ENCODE data around the gene KCNAB3.

KCNAB3 gene

GRCh38 chr17:7897773-7898172, 31.9 kb downstream of the KCNAB3 start:
- no peak for DNase-seq (ENCODE audit: low read depth)

GRCh38 chr17:7897090-7897489, 32.6 kb downstream of the KCNAB3 start:
- DNase-seq (ENCODE audit: low read depth): no peak

- DNase-seq (ENCODE audit: low read depth): no peak
These were observed 34.8 kb downstream of the KCNAB3 start for GRCh38 chr17:7894866-7895265.

GRCh38 chr17:7894226-7894625, 35.4 kb downstream of the KCNAB3 start:
- no peak for DNase-seq (ENCODE audit: low read depth)

GRCh38 chr17:7893187-7893880, 36.3 kb downstream of the KCNAB3 start:
- no peak for DNase-seq (ENCODE audit: low read depth)

- no peak for DNase-seq (ENCODE audit: low read depth)
These were observed 40.3 kb downstream of the KCNAB3 start for GRCh38 chr17:7889166-7889955.

GRCh38 chr17:7888184-7888920, 41.3 kb downstream of the KCNAB3 start, which contains the start of gene CHD3:
Gene CHD3 (plus strand): TSS chr17:7888789. CDS start chr17:7889001, 212 bp downstream.
- DNase-seq (ENCODE audit: low read depth): peak; percentile 39

GRCh38 chr17:7887482-7888183, 42.0 kb downstream of the KCNAB3 start:
- DNase-seq (ENCODE audit: low read depth): peak; percentile 78

GRCh38 chr17:7887038-7887481, 42.6 kb downstream of the KCNAB3 start:
- DNase-seq (ENCODE audit: low read depth): no peak

- DNase-seq (ENCODE audit: low read depth): peak; percentile 37
These were observed 43.2 kb downstream of the KCNAB3 start for GRCh38 chr17:7886227-7887037.

- DNase-seq (ENCODE audit: low read depth): peak; percentile 31
These were observed 44.1 kb downstream of the KCNAB3 start for GRCh38 chr17:7885367-7886226.

GRCh38 chr17:7884581-7885366, 44.9 kb downstream of the KCNAB3 start:
- peak; percentile 34 for DNase-seq (ENCODE audit: low read depth)

- no peak for DNase-seq (ENCODE audit: low read depth)
These were observed 45.8 kb downstream of the KCNAB3 start for GRCh38 chr17:7883781-7884386.

- no peak for DNase-seq (ENCODE audit: low read depth)
These were observed 47.0 kb downstream of the KCNAB3 start for GRCh38 chr17:7882629-7883028.

- no peak for DNase-seq (ENCODE audit: low read depth)
These were observed 47.6 kb downstream of the KCNAB3 start for GRCh38 chr17:7882068-7882467.

GRCh38 chr17:7881276-7882054, 48.2 kb downstream of the KCNAB3 start:
- no peak for DNase-seq (ENCODE audit: low read depth)

GRCh38 chr17:7880076-7880868, 49.4 kb downstream of the KCNAB3 start:
- no peak for DNase-seq (ENCODE audit: low read depth)
